Measurements from ENCODE around the gene PRKCA.
"Not testable (repeated sequence)": the region's sequence is repeated elsewhere in the genome, so short reads cannot be mapped to it uniquely, and the experiment has no call there.

Gene PRKCA

GRCh38 chr17:66468241-66469087 is 166.1 kb downstream of the PRKCA start:
- DNase-seq = peak in 1 of 5 experiments; percentile 54

- DNase-seq = no peak
Observed at GRCh38 chr17:66469088-66469442, 166.7 kb downstream of the PRKCA start.

- no peak for DNase-seq
Observed at GRCh38 chr17:66469461-66469860, 167.0 kb downstream of the PRKCA start.

GRCh38 chr17:66469890-66470289 is 167.5 kb downstream of the PRKCA start:
- no peak for DNase-seq

GRCh38 chr17:66472123-66472522 is 169.7 kb downstream of the PRKCA start:
- DNase-seq = no peak

GRCh38 chr17:66474258-66474657 is 171.8 kb downstream of the PRKCA start:
- no peak for DNase-seq

- no peak for DNase-seq
Observed at GRCh38 chr17:66474806-66475497, 172.5 kb downstream of the PRKCA start.

GRCh38 chr17:66476014-66476413 is 173.6 kb downstream of the PRKCA start:
- no peak for DNase-seq

GRCh38 chr17:66477615-66478283 is 175.3 kb downstream of the PRKCA start:
- DNase-seq = no peak

- not testable (repeated sequence) for DNase-seq
Observed at GRCh38 chr17:66479230-66479889, 176.9 kb downstream of the PRKCA start.

- no peak for DNase-seq
Observed at GRCh38 chr17:66480243-66480642, 177.8 kb downstream of the PRKCA start.

- DNase-seq = no peak
Observed at GRCh38 chr17:66480802-66481201, 178.4 kb downstream of the PRKCA start.

GRCh38 chr17:66481271-66481670 is 178.9 kb downstream of the PRKCA start:
- no peak for DNase-seq

GRCh38 chr17:66483906-66484305 is 181.5 kb downstream of the PRKCA start:
- DNase-seq = no peak

GRCh38 chr17:66485309-66485947 is 183.0 kb downstream of the PRKCA start:
- DNase-seq = no peak

- DNase-seq = no peak
Observed at GRCh38 chr17:66487121-66487520, 184.7 kb downstream of the PRKCA start.

- no peak for DNase-seq
Observed at GRCh38 chr17:66487981-66488468, 185.6 kb downstream of the PRKCA start.

GRCh38 chr17:66488864-66489263 is 186.5 kb downstream of the PRKCA start:
- no peak for DNase-seq

GRCh38 chr17:66489576-66489975 is 187.2 kb downstream of the PRKCA start:
- not testable (repeated sequence) for DNase-seq

GRCh38 chr17:66491213-66491612 is 188.8 kb downstream of the PRKCA start:
- DNase-seq = peak in 1 of 5 experiments; percentile 74

GRCh38 chr17:66491665-66492064 is 189.3 kb downstream of the PRKCA start:
- DNase-seq = no peak

- DNase-seq = no peak
Observed at GRCh38 chr17:66492080-66492479, 189.7 kb downstream of the PRKCA start.
